HG02763 (cell line): ENCODE results near the gene PRDX6.
"Not testable (repeated sequence)": the region's sequence is repeated elsewhere in the genome, so short reads cannot be mapped to it uniquely, and the experiment has no call there.

ENCODE experiments used
- ATAC-seq: cut with Tn5 transposase; IDR thresholded peaks from one replicate; pipeline ENCODE4 v1.9.1; 2021; ENCODE audit warnings: mild to moderate bottlenecking, moderate library complexity; ENCODE audit not compliant: unreplicated experiment

Gene PRDX6

GRCh38 chr1:173464185-173464584, 12.9 kb upstream of the PRDX6 start:
- not testable (repeated sequence) for ATAC-seq

GRCh38 chr1:173467426-173467825, 9.7 kb upstream of the PRDX6 start:
- no peak for ATAC-seq

GRCh38 chr1:173469656-173470055, 7.5 kb upstream of the PRDX6 start:
- no peak for ATAC-seq

GRCh38 chr1:173470608-173471007, 6.5 kb upstream of the PRDX6 start:
- no peak for ATAC-seq

- ATAC-seq, result no peak
Observed at GRCh38 chr1:173473599-173474011, 3.5 kb upstream of the PRDX6 start.

GRCh38 chr1:173474097-173474779, 2.9 kb upstream of the PRDX6 start:
- no peak for ATAC-seq

- not testable (repeated sequence) for ATAC-seq
Observed at GRCh38 chr1:173474780-173475421, 2.2 kb upstream of the PRDX6 start.

GRCh38 chr1:173475564-173476196, 1.5 kb upstream of the PRDX6 start:
- ATAC-seq, result no peak

- ATAC-seq, result no peak
Observed at GRCh38 chr1:173476197-173476664, 904 bp upstream of the PRDX6 start.

GRCh38 chr1:173476665-173477285, 360 bp upstream of the PRDX6 start:
- peak; percentile 97 for ATAC-seq

- ATAC-seq, result no peak
Observed at GRCh38 chr1:173478094-173478674, 1.0 kb downstream of the PRDX6 start.

GRCh38 chr1:173479649-173480048, 2.5 kb downstream of the PRDX6 start:
- no peak for ATAC-seq

- no peak for ATAC-seq
Observed at GRCh38 chr1:173481195-173481772, 4.1 kb downstream of the PRDX6 start.

- no peak for ATAC-seq
Observed at GRCh38 chr1:173482683-173483082, 5.5 kb downstream of the PRDX6 start.

GRCh38 chr1:173484276-173484675, 7.1 kb downstream of the PRDX6 start:
- no peak for ATAC-seq

- ATAC-seq, result no peak
Observed at GRCh38 chr1:173485401-173485800, 8.3 kb downstream of the PRDX6 start.

- no peak for ATAC-seq
Observed at GRCh38 chr1:173488001-173488400, 10.9 kb downstream of the PRDX6 start.

GRCh38 chr1:173489149-173489600, 12.0 kb downstream of the PRDX6 start:
- ATAC-seq, result no peak

GRCh38 chr1:173489929-173490328, 12.8 kb downstream of the PRDX6 start:
- ATAC-seq, result no peak

- no peak for ATAC-seq
Observed at GRCh38 chr1:173491508-173491907, 14.4 kb downstream of the PRDX6 start.

GRCh38 chr1:173493125-173493524, 16.0 kb downstream of the PRDX6 start:
- ATAC-seq, result not testable (repeated sequence)
